NCI-H2171 (cell line): ENCODE measurements around the gene UBAP1L.
"Not testable (repeated sequence)": the region's sequence is repeated elsewhere in the genome, so short reads cannot be mapped to it uniquely, and the experiment has no call there.

Experiments used
- DNase-seq: peaks from one replicate; lab custom pipeline; 2025; lab: John Stamatoyannopoulos, UW

Gene UBAP1L

GRCh38 chr15:65099801-65100200 is 15.2 kb downstream of the UBAP1L start:
- not testable (repeated sequence) for DNase-seq

- DNase-seq = no peak
Observed at GRCh38 chr15:65099336-65099735, 15.7 kb downstream of the UBAP1L start.

- DNase-seq = no peak
Observed at GRCh38 chr15:65097651-65098263, 17.2 kb downstream of the UBAP1L start.

GRCh38 chr15:65096481-65097385 is 18.3 kb downstream of the UBAP1L start:
- no peak for DNase-seq

- no peak for DNase-seq
Observed at GRCh38 chr15:65095747-65096104, 19.3 kb downstream of the UBAP1L start.

- DNase-seq = no peak
Observed at GRCh38 chr15:65095011-65095746, 19.8 kb downstream of the UBAP1L start.

- no peak for DNase-seq
Observed at GRCh38 chr15:65094294-65094995, 20.6 kb downstream of the UBAP1L start.

- not testable (repeated sequence) for DNase-seq
Observed at GRCh38 chr15:65093793-65094170, 21.2 kb downstream of the UBAP1L start.

- no peak for DNase-seq
Observed at GRCh38 chr15:65092911-65093792, 21.8 kb downstream of the UBAP1L start.

- DNase-seq = no peak
Observed at GRCh38 chr15:65091946-65092770, 22.8 kb downstream of the UBAP1L start.

GRCh38 chr15:65089206-65089824 is 25.7 kb downstream of the UBAP1L start:
- no peak for DNase-seq

GRCh38 chr15:65088643-65089021 is 26.4 kb downstream of the UBAP1L start:
- DNase-seq = no peak

- no peak for DNase-seq
Observed at GRCh38 chr15:65087873-65088642, 26.9 kb downstream of the UBAP1L start.

- no peak for DNase-seq
Observed at GRCh38 chr15:65087411-65087810, 27.6 kb downstream of the UBAP1L start.

GRCh38 chr15:65086680-65087111 is 28.3 kb downstream of the UBAP1L start:
- DNase-seq = no peak

GRCh38 chr15:65085990-65086679 is 28.9 kb downstream of the UBAP1L start:
- no peak for DNase-seq

GRCh38 chr15:65085207-65085753 is 29.7 kb downstream of the UBAP1L start:
- DNase-seq = no peak
